Osteocyte (in vitro differentiated cells): ENCODE results near the gene HTRA2. TPM values are rescaled to one million over a fixed set of nuclear protein-coding genes. Genes with fewer than 3 reads are reported as not detected.

ENCODE experiments used
- DNase-seq: peaks from one replicate; pipeline ENCODE4 v3.0.0; 2021; ENCODE audit warnings: mixed read lengths; ENCODE audit not compliant: unreplicated experiment; ENCODE audit errors: extremely low spot score
- H3K27ac Mint-ChIP-seq: one replicate; pipeline ENCODE4 v1.8.0; 2021; ENCODE audit warnings: mild to moderate bottlenecking, mixed read lengths; ENCODE audit not compliant: unreplicated experiment
- H3K27me3 Mint-ChIP-seq: one replicate; pipeline ENCODE4 v1.8.0; 2021; ENCODE audit warnings: mixed read lengths; ENCODE audit not compliant: unreplicated experiment
- H3K36me3 Mint-ChIP-seq: one replicate; pipeline ENCODE4 v1.8.0; 2021; ENCODE audit warnings: mixed read lengths; ENCODE audit not compliant: unreplicated experiment
- H3K4me1 Mint-ChIP-seq: one replicate; pipeline ENCODE4 v1.8.0; 2021; ENCODE audit warnings: mixed read lengths; ENCODE audit not compliant: unreplicated experiment
- H3K4me3 Mint-ChIP-seq: one replicate; pipeline ENCODE4 v1.8.0; 2021; ENCODE audit warnings: mild to moderate bottlenecking, moderate library complexity, mixed read lengths; ENCODE audit not compliant: unreplicated experiment
- H3K9me3 Mint-ChIP-seq: one replicate; pipeline ENCODE4 v1.8.0; 2021; ENCODE audit warnings: mixed read lengths; ENCODE audit not compliant: unreplicated experiment
- total RNA-seq: library from RNA; stranded (reverse); gene quantifications from 2 replicates; pipeline ENCODE4 v1.2.1, GENCODE V29; 2021
- TF ChIP-seq, protein P1 (sequence below): fragments of 200-600 bp; sonication (generic); IDR thresholded peaks from 2 replicates; pipeline ENCODE4 v1.5.0; 2021; ENCODE audit warnings: antibody characterized with exemption, mild to moderate bottlenecking, moderate library complexity

The HTRA2 gene
- total RNA-seq, 1 donor from 2014 or later = 32.3 TPM

DNA sequence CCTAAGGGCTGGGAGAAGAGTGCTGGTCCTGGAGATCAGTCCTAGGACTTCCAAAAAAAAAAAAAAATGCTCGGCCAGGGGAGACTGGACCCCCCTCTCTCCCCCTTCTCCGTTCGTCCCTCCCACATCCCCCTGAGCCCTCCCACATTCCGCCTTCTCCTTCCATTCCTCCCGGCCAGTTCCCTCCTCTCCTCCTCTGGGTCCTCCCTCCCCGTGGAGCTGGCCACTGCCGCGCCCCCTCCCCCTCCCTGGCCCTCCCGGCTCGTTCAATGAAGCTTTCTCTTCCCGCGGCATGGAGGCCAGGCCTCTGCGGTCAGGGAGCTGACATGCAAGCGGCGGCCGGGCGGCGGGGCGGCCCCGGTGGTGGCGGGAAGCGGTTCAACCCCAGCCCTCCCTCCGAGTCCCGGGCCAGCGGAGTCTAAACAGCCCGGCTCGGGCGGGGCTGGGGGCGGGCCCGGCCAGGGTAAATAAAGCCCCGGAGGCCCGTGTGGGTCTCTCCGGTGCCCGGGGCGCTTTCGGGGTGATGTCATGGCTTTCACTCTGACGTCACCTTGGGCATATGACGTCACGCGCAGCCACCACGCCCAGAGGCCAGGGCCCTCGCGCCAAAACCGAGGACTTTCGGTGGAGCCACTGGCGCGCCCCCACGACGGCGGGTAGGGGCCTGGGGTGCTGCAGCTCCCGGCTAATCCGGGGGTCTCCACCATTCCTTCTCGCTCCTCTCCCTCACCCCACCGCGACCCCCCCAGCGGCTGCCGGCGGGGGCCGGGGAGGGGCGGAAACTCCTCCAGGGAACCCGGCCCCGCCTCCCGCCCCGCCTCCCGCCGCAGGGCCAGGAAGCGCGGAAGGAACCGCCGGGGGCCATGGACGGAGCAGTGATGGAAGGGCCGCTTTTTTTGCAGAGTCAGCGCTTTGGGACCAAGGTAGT, 24.4 kb downstream of the HTRA2 start, which contains the start of the genes DOK1 and LOXL3:
Gene DOK1 (plus strand): TSS at position 829 of the 928 bp plus-strand sequence. CDS start 35 bp downstream, at position 864.
Gene LOXL3 (minus strand): TSS at position 51 of the 928 bp plus-strand sequence. CDS start 1,308 bp downstream, outside the sequence.
- no peaks in the 10 kb centered on the region for H3K9me3 Mint-ChIP-seq
- H3K27me3 Mint-ChIP-seq = no peaks in the 10 kb centered on the region
- DNase-seq = peak; percentile 94
- H3K4me3 Mint-ChIP-seq = peak within 1 kb of the TSS; percentile 91
- peak within 1 kb of the TSS; percentile 95 for H3K27ac Mint-ChIP-seq
- peaks cover 45% of the 10 kb centered on the region for H3K4me1 Mint-ChIP-seq
- H3K36me3 Mint-ChIP-seq = peaks cover 9% of the 10 kb centered on the region
- TF ChIP-seq, protein P1, sequence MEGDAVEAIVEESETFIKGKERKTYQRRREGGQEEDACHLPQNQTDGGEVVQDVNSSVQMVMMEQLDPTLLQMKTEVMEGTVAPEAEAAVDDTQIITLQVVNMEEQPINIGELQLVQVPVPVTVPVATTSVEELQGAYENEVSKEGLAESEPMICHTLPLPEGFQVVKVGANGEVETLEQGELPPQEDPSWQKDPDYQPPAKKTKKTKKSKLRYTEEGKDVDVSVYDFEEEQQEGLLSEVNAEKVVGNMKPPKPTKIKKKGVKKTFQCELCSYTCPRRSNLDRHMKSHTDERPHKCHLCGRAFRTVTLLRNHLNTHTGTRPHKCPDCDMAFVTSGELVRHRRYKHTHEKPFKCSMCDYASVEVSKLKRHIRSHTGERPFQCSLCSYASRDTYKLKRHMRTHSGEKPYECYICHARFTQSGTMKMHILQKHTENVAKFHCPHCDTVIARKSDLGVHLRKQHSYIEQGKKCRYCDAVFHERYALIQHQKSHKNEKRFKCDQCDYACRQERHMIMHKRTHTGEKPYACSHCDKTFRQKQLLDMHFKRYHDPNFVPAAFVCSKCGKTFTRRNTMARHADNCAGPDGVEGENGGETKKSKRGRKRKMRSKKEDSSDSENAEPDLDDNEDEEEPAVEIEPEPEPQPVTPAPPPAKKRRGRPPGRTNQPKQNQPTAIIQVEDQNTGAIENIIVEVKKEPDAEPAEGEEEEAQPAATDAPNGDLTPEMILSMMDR = no peak

- Mint-ChIP-seq H3K4me3 (peak overlapping the region; percentile 80), H3K36me3 (peaks cover 6% of the 10 kb centered on the region), H3K9me3 (no peaks in the 10 kb centered on the region), H3K27me3 (no peaks in the 10 kb centered on the region), H3K27ac (peak overlapping the region; percentile 79), H3K4me1 (peaks cover 38% of the 10 kb centered on the region)
- TF ChIP-seq, protein P1 = no peak
- DNase-seq = no peak
Observed at GRCh38 chr2:74554820-74555531, 25.2 kb downstream of the HTRA2 start.

- H3K36me3 Mint-ChIP-seq = peaks cover 6% of the 10 kb centered on the region
- H3K4me1 Mint-ChIP-seq = peaks cover 32% of the 10 kb centered on the region
- no peak for DNase-seq
- no peaks in the 10 kb centered on the region for H3K9me3 Mint-ChIP-seq
- TF ChIP-seq, protein P1 = no peak
- H3K4me3 Mint-ChIP-seq = peak overlapping the region; percentile 80
- no peak overlapping the region for H3K27ac Mint-ChIP-seq
- no peaks in the 10 kb centered on the region for H3K27me3 Mint-ChIP-seq
Observed at GRCh38 chr2:74555610-74556103, 25.9 kb downstream of the HTRA2 start.

- Mint-ChIP-seq H3K4me1 (peaks cover 29% of the 10 kb centered on the region), H3K9me3 (no peaks in the 10 kb centered on the region), H3K27ac (no peak overlapping the region), H3K27me3 (no peaks in the 10 kb centered on the region), H3K4me3 (peak overlapping the region; percentile 45), H3K36me3 (peaks cover 6% of the 10 kb centered on the region)
- DNase-seq = no peak
- TF ChIP-seq, protein P1 = no peak
Observed at GRCh38 chr2:74556159-74556558, 26.4 kb downstream of the HTRA2 start.
